Measurements from ENCODE around the gene AHNAK. TPM values are rescaled to one million over a fixed set of nuclear protein-coding genes. Genes with fewer than 3 reads are reported as not detected.

AHNAK gene
- total RNA-seq, 3 donors from 2014 or later (not counting 1 experiment from before 2014, with no cell fraction given) = 623 to 740 (median 677) TPM

DNA sequence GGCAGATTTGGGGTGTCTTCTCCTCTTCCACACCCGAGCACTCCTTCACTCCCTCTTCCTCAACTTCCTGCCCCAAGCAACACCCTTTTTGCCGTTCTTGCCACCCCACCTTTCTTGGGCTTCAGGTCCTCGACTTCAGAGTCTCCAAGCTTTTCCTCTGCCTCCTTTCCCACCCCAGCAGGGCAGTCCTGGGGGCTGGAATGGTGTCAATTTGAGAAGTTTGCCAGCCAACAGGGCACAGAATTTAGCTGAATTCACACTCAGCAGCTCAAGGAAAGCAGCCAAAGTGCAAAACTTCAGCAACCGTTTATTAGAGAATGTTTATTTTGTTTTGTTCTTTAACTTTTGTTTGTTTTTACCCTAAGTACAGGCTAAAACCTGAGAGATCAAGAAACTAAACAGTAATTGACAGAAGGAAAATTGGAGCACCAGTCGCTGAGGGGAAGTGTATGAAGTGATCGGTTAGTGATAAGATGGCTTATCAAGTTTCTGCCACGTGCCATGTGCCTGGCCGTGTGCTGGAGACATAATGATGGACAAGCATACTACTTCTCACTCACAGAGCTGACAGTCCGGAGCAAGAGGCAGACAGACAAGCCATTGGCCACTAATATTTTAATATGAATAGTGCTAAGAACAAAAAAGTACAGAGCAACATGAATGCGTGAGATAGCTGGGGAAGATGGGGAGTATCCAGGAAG lies 44.4 kb downstream of the AHNAK start:
- WGBS (ENCODE audit: insufficient coverage) = 32% methylated on average over 7 of the region's 10 CpGs
- H3K27me3 Mint-ChIP-seq (ENCODE audit: low read depth in 2 of 2) = peaks cover 0 to 3% of the 10 kb centered on the region in 2 donors

DNA sequence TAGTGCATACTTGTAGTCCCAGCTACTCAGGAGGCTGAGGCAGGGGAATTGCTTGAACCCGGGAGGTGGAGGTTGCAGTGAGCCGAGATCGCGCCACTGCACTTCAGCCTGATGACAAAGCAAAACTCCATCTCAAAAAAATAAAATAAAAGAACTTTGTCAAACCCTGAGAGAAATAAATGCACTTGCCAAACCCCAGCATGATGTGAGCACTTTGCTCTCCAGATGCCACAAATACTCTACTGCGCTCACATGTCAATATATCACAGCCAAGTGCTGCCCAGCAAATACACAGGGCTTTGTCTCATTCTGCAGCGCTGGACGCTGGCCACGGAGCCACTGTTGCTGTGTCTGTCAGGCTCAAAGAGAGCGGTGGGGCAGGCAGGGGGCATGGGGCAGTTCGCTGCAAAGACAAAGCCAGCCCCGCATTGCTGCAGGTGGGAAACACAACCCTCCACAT lies 45.1 kb downstream of the AHNAK start:
- Mint-ChIP-seq H3K4me3 (no peak overlapping the region), H3K4me1 (peaks cover 15 to 26% of the 10 kb centered on the region in 2 donors)

More for the DNA sequence above, 44.4 kb downstream of the AHNAK start:
- intact Hi-C loops (cut with micrococcal nuclease) = no loop called here
- H3K36me3 ChIP-seq (ENCODE audit: control insufficient read depth, insufficient read depth, low read length) = no peaks in the 10 kb centered on the region
- H3K4me3 Mint-ChIP-seq = no peak overlapping the region
- H3K9me3 Mint-ChIP-seq = no peaks in the 10 kb centered on the region
- DNase-seq (no peak), ATAC-seq (no peak)
- H3K4me1 ChIP-seq (ENCODE audit: control insufficient read depth, insufficient read depth, low read length) = peaks cover 9% of the 10 kb centered on the region
- no peak overlapping the region for H3K27ac ChIP-seq (ENCODE audit: low read length)
- no peaks in the 10 kb centered on the region for H3K36me3 Mint-ChIP-seq
- H3K9me3 ChIP-seq (ENCODE audit: control insufficient read depth, insufficient read depth, low read length) = no peaks in the 10 kb centered on the region
- TF ChIP-seq, protein P1, sequence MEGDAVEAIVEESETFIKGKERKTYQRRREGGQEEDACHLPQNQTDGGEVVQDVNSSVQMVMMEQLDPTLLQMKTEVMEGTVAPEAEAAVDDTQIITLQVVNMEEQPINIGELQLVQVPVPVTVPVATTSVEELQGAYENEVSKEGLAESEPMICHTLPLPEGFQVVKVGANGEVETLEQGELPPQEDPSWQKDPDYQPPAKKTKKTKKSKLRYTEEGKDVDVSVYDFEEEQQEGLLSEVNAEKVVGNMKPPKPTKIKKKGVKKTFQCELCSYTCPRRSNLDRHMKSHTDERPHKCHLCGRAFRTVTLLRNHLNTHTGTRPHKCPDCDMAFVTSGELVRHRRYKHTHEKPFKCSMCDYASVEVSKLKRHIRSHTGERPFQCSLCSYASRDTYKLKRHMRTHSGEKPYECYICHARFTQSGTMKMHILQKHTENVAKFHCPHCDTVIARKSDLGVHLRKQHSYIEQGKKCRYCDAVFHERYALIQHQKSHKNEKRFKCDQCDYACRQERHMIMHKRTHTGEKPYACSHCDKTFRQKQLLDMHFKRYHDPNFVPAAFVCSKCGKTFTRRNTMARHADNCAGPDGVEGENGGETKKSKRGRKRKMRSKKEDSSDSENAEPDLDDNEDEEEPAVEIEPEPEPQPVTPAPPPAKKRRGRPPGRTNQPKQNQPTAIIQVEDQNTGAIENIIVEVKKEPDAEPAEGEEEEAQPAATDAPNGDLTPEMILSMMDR (IDR thresholded peaks at IDR 0.05) = no peak
- H3K4me1 Mint-ChIP-seq = peaks cover 13 to 25% of the 10 kb centered on the region in 2 donors
- no peak overlapping the region for H3K27ac Mint-ChIP-seq
- H3K4me3 ChIP-seq (ENCODE audit: low read length) = no peak overlapping the region
- H3K27me3 ChIP-seq (ENCODE audit: control insufficient read depth, insufficient read depth, low read length) = no peaks in the 10 kb centered on the region

DNA sequence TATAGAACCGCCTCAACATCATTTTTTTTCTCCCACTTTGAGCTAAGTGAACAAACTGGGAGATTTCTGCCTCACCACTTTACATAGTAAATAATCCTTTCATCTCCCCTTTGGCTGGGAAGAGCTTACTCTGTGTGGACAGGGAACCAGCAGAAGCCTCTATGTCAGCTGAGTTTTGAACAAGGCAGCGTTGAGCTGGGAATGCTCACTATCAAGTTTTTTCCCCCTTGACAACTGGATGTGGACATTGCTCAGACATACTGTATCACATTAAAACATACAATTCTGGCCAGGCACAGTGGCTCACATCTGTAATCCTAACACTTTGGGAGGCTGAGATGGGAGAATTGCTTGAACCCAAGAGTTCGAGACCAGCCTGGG lies 46.0 kb downstream of the AHNAK start:
- H3K27ac ChIP-seq (ENCODE audit: low read length) = no peak overlapping the region
- Mint-ChIP-seq H3K9me3 (no peaks in the 10 kb centered on the region), H3K27ac (no peak overlapping the region), H3K4me1 (peaks cover 15 to 26% of the 10 kb centered on the region in 2 donors), H3K27me3 (ENCODE audit: low read depth in 2 of 2) (no peaks in the 10 kb centered on the region), H3K36me3 (no peaks in the 10 kb centered on the region), H3K4me3 (no peak overlapping the region)
- no peak for DNase-seq
- H3K27me3 ChIP-seq (ENCODE audit: control insufficient read depth, insufficient read depth, low read length) = no peaks in the 10 kb centered on the region
- TF ChIP-seq, protein P1 (IDR thresholded peaks at IDR 0.05) = no peak
- H3K4me3 ChIP-seq (ENCODE audit: low read length) = no peak overlapping the region
- no peaks in the 10 kb centered on the region for H3K9me3 ChIP-seq (ENCODE audit: control insufficient read depth, insufficient read depth, low read length)
- no peaks in the 10 kb centered on the region for H3K36me3 ChIP-seq (ENCODE audit: control insufficient read depth, insufficient read depth, low read length)
- intact Hi-C loops (cut with micrococcal nuclease) = no loop called here
- no peak for ATAC-seq
- WGBS (ENCODE audit: insufficient coverage) = 94% methylated on average over 2 of the region's 3 CpGs
- peaks cover 9% of the 10 kb centered on the region for H3K4me1 ChIP-seq (ENCODE audit: control insufficient read depth, insufficient read depth, low read length)

More for the DNA sequence above, 45.1 kb downstream of the AHNAK start:
- no peak overlapping the region for H3K27ac Mint-ChIP-seq
- TF ChIP-seq, protein P1 (IDR thresholded peaks at IDR 0.05) = no peak
- H3K36me3 Mint-ChIP-seq = no peaks in the 10 kb centered on the region
- H3K27me3 ChIP-seq (ENCODE audit: control insufficient read depth, insufficient read depth, low read length) = no peaks in the 10 kb centered on the region
- no peaks in the 10 kb centered on the region for H3K36me3 ChIP-seq (ENCODE audit: control insufficient read depth, insufficient read depth, low read length)
- ATAC-seq (no peak), DNase-seq (no peak)
- 50% methylated on average over 10 of the region's 11 CpGs for WGBS (ENCODE audit: insufficient coverage)
- no peak overlapping the region for H3K4me3 ChIP-seq (ENCODE audit: low read length)
- peaks cover 9% of the 10 kb centered on the region for H3K4me1 ChIP-seq (ENCODE audit: control insufficient read depth, insufficient read depth, low read length)
- no peak overlapping the region for H3K27ac ChIP-seq (ENCODE audit: low read length)
- H3K9me3 ChIP-seq (ENCODE audit: control insufficient read depth, insufficient read depth, low read length) = no peaks in the 10 kb centered on the region
- H3K27me3 Mint-ChIP-seq (ENCODE audit: low read depth in 2 of 2) = no peaks in the 10 kb centered on the region
- intact Hi-C loops (cut with micrococcal nuclease) = no loop called here
- H3K9me3 Mint-ChIP-seq = no peaks in the 10 kb centered on the region
